Activated naive CD4-positive, alpha-beta T cell treated with anti-CD3 and anti-CD28 coated beads for 36 hours (primary cell): ENCODE measurements around the gene SPON1. TPM values are rescaled to one million over a fixed set of nuclear protein-coding genes. Genes with fewer than 3 reads are reported as not detected.

Source experiments
- CTCF ChIA-PET: fragments of 350-600 bp; sonication (Branson Sonifier 250); formaldehyde crosslinking; loops from one replicate; lab custom pipeline; 2021; ENCODE audit warnings: antibody characterized with exemption; lab: Charles Lee
- DNase-seq: peaks from one replicate; pipeline ENCODE4 v3.0.0-alpha.2; 2020
- H3K27ac Mint-ChIP-seq: one replicate; pipeline ENCODE4 v1.8.0; 2021; ENCODE audit warnings: mild to moderate bottlenecking, mixed read lengths
- H3K27me3 Mint-ChIP-seq: one replicate; pipeline ENCODE4 v1.8.0; 2021; ENCODE audit warnings: low read depth, mixed read lengths
- H3K36me3 Mint-ChIP-seq: one replicate; pipeline ENCODE4 v1.8.0; 2021; ENCODE audit warnings: low read depth, mixed read lengths
- H3K4me1 Mint-ChIP-seq: one replicate; pipeline ENCODE4 v1.8.0; 2021; ENCODE audit warnings: low read depth, mixed read lengths
- H3K4me3 Mint-ChIP-seq: one replicate; pipeline ENCODE4 v1.8.0; 2021; ENCODE audit warnings: mild to moderate bottlenecking, moderate library complexity, mixed read lengths
- H3K9me3 Mint-ChIP-seq: one replicate; pipeline ENCODE4 v1.8.0; 2021; ENCODE audit warnings: mixed read lengths
- intact Hi-C: fragments of 100-400 bp; cut with micrococcal nuclease; formaldehyde crosslinking; loops from one replicate; pipeline ENCODE4 v1.15.1; 2023
- total RNA-seq, 2 experiments: library from RNA; stranded (reverse); gene quantifications; one replicate each; pipeline ENCODE4 v1.2.3, GENCODE V29; 2021

SPON1 gene
- total RNA-seq, 2 experiments from 2014 or later = 0.24 to 0.25 TPM

DNA sequence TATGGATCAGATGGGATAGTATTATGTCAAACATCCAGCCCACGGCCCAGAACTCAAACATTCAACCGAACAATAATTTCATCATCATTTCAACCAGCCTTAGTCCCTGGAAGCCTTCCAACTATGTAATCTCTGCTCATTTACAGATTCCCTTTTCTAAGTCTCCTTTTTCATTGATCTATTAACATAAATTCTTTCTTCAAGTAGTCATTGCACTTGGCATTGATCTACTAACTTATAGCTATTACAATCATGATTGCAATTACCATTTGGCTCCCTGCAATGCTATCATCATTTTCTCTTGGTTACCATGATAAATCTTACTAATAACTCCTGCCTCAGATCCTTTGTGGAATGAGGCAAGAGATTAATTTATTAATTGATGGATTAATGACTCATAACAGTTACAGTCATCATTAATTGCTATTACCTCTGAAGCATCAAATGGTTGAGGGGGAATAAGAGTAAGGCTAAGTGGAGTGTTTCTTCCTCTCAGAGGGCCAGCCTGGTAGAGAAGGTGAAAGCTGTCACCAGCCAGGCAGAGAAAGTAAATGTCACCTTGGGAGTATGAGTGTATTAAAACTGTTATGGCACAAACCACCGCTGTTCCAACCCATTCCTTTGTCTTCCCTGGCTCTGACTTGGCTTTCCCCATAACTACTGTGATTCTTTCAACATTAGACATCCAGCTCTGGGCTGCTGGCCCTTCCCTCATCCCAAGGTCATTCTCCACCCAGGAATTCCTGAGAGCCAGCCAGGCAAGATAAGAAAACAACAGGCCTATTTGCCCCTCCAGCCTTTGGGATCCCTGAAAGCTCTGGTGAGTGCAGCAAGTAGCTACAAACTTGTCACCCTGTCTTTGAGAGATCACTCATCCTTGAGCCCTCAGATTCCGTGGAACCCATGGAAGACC, 221.8 kb downstream of the SPON1 start:
- Mint-ChIP-seq H3K36me3 (peaks cover 2% of the 10 kb centered on the region), H3K4me3 (no peak overlapping the region), H3K27ac (no peak overlapping the region), H3K9me3 (no peaks in the 10 kb centered on the region), H3K4me1 (no peaks in the 10 kb centered on the region), H3K27me3 (no peaks in the 10 kb centered on the region)
- no peak for DNase-seq
- intact Hi-C loops = no loop called here
- CTCF ChIA-PET = interaction anchor here (0.5 to 1.0 kb wide), 2 partner anchors 9 to 64 kb away, joined by 3 to 4 read pairs; no protein-coding TSS in a partner anchor

DNA sequence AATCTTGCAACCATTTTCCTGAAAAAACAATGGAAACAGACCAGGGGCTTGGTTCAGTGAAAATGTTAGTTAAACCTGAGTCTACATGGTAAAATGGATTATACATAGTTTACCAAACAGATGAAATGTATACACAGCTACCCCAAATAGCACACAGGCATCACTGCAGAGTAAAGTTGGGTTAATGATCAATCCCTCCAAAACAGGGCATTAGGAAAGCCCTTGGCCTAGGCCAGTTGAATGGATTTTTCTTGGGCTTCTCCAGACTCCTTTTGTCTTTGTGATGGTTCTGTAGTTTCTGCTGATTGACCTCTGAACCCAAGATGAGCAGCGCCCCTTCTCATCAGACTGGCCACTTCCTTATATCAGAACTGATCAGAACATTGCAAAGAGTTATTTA, 222.9 kb downstream of the SPON1 start:
- DNase-seq = no peak
- CTCF ChIA-PET = interaction anchor here (0.6 to 1.0 kb wide), 2 partner anchors 63 to 764 kb away, joined by 3 to 4 read pairs; no protein-coding TSS in a partner anchor
- Mint-ChIP-seq H3K36me3 (peaks cover 2% of the 10 kb centered on the region), H3K9me3 (no peaks in the 10 kb centered on the region), H3K27me3 (no peaks in the 10 kb centered on the region), H3K27ac (no peak overlapping the region), H3K4me1 (no peaks in the 10 kb centered on the region), H3K4me3 (no peak overlapping the region)
- intact Hi-C loops = no loop called here

DNA sequence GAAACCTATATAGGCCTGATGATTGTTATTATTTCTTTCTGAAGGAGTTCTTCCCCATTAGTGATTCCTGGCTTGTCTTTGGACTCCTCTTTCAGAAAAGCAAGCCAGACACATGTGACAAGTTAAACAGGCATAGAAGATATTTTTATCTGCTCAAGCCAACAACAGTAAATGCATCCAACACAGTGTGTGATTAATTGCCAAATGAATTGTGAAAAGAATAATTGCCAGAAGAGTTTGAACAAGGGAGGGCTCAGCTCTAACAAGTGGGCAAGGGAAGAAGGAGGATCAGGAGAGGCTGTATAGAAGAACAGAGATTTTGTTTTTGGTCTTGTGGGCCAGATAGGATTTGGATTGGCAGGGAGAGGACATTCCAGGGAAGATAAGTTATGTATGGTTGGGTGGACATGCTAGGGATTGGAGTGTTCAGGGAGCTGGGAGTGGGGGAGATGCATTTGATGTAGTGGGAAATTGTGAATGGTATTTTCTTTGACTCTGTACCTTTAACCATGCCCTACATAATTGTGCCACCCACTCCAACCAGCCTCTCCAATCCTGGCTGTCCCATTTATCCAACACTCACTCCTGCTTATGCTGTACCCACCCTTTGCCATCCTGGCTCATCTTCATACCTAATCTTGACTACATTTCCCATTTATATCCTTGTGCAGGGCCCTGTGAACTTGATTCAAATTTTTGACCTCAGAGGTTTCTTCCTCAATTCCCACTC, 223.7 kb downstream of the SPON1 start:
- peaks cover 2% of the 10 kb centered on the region for H3K36me3 Mint-ChIP-seq
- H3K4me3 Mint-ChIP-seq = no peak overlapping the region
- no peaks in the 10 kb centered on the region for H3K4me1 Mint-ChIP-seq
- no peak overlapping the region for H3K27ac Mint-ChIP-seq
- CTCF ChIA-PET = interaction anchor here (0.6 kb wide), 1 partner anchor 764 kb away, joined by 3 read pairs; no protein-coding TSS in a partner anchor
- intact Hi-C loops = no loop called here
- no peaks in the 10 kb centered on the region for H3K9me3 Mint-ChIP-seq
- DNase-seq = no peak
- H3K27me3 Mint-ChIP-seq = no peaks in the 10 kb centered on the region

DNA sequence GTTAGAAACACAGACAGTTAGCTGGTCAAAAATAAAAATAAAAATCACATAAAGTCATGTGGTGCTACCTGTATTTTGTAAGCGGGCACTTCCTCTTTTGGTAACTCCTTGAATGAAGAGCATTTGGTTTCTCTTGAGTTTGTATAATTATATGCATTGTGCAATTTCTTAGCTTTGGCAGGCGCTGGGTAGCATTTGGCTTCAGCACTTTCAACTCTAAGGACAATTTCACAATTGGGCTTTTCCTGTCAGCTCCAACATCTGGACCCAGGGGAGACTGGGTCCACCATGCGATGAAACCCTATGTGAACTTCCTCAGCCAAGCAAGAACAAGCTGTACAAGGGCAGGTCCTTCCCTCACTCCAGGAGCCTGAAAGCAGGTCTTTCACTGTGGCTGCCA, 227.4 kb downstream of the SPON1 start:
- H3K36me3 Mint-ChIP-seq = peaks cover 2% of the 10 kb centered on the region
- no peaks in the 10 kb centered on the region for H3K9me3 Mint-ChIP-seq
- intact Hi-C loops = no loop called here
- H3K27ac Mint-ChIP-seq = no peak overlapping the region
- H3K4me3 Mint-ChIP-seq = no peak overlapping the region
- H3K4me1 Mint-ChIP-seq = no peaks in the 10 kb centered on the region
- DNase-seq = no peak
- CTCF ChIA-PET = interaction anchor here (1.1 kb wide), 1 partner anchor 220 kb away, joined by 3 read pairs; no protein-coding TSS in a partner anchor
- no peaks in the 10 kb centered on the region for H3K27me3 Mint-ChIP-seq

DNA sequence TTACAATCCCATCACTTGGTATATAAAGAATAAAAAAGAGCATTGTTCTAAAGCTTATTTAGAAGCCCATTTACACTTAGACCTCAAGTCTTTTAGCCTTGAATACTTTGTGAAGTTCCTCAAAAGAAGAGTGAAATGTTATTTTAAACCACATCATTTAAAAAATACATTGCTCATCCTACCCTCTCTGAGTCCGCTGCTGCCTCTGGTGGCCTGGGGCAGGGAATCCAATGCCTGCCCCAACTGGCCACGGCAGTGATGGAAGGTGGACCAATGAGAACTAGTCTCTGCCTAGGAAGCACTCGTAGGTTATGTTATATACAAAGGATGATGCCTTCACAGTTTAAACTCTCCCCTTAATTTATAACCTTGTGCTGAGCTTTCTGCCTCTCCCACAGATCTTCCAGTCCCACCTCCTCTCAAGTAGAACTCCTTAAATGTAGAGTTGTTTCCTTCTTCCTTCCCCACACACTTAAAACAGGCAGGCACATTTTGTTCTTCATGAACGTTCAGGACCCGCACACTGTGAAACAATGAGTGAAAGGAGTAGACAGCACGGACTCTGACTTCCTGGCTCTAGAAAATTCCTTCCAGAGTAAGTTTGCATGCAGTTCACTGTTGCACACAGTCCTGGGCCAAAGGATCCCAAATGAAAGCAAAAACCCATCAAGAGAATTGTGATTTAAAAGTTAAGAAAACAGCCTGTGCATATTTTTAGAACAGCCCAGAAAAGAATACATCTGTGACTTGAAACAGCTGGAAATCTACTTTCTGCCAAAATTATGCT, 228.7 kb downstream of the SPON1 start:
- Mint-ChIP-seq H3K4me3 (no peak overlapping the region), H3K36me3 (peaks cover 2% of the 10 kb centered on the region), H3K9me3 (no peaks in the 10 kb centered on the region), H3K27ac (no peak overlapping the region), H3K4me1 (no peaks in the 10 kb centered on the region), H3K27me3 (no peaks in the 10 kb centered on the region)
- CTCF ChIA-PET = no interaction called here
- no peak for DNase-seq
- intact Hi-C loops = no loop called here

DNA sequence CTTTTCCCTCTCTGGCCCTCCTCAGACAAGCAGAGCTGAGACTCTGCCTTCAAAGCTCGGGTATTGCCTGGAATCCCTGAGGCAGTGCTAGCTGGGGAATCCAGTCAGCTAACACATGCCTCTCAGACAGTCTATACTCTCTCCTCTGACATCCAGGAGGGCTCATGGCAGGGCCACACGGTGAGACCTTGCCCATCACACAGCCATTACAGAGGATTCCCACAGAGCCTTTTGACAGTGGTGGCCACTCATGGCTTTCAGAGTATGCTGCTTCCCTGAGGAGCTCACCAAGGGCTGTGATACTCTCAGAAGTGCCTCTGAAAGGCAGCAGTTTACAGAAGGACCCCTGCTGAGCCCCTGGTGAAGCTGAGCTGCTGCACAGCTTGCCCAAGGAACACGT, 231.1 kb downstream of the SPON1 start:
- CTCF ChIA-PET = interaction anchor here (0.7 kb wide), 1 partner anchor 235 kb away, joined by 4 read pairs; no protein-coding TSS in a partner anchor
- no peaks in the 10 kb centered on the region for H3K36me3 Mint-ChIP-seq
- no peaks in the 10 kb centered on the region for H3K27me3 Mint-ChIP-seq
- H3K27ac Mint-ChIP-seq = no peak overlapping the region
- no peak overlapping the region for H3K4me3 Mint-ChIP-seq
- H3K4me1 Mint-ChIP-seq = no peaks in the 10 kb centered on the region
- intact Hi-C loops = no loop called here
- H3K9me3 Mint-ChIP-seq = no peaks in the 10 kb centered on the region
- DNase-seq = no peak

DNA sequence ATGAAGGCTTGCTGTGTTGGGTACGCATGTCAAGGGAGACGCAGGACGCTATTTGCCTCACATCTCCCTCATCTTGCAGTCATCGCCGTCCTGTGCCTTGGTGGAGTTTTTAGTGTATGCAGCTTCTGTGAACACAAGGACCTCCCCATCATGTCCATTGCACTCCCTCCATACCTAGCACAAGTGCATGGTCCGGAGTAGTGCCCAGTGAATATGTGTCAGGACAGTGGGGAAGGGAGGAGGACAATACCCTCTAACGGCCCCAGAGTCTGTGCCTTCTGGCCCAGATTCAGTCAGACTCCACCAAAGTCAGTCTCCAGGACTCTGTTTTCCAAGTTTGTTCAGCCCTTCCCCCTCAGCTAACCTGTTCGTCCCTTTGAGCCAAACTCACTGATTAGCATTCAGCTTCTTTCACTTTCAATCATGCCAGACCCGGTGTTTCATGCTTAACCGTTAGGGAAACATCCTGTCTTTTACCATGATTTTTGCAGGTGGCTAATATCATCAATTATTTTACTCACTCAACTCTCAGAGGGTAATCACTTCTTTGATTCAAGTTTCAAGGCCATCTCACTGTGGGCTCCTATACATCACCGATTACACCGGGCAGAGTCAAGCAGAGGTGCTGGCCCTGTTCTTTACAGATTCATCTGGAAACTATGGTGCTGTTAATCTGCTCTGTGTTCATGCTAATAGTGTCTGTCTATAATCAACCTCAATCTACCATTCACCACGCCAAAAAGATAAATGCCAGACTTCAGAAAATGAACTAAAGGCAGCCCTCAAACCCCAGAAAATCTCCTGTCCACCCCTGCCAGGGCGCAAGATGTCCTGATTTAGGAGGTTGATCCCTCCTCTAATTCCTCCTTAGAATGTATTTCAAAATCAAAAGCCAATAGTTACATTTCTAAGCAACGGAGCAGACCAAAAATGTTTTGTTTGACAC, 240.0 kb downstream of the SPON1 start:
- Mint-ChIP-seq H3K27me3 (no peaks in the 10 kb centered on the region), H3K27ac (no peak overlapping the region), H3K9me3 (peaks cover 1% of the 10 kb centered on the region), H3K36me3 (no peaks in the 10 kb centered on the region), H3K4me1 (peaks cover 2% of the 10 kb centered on the region), H3K4me3 (no peak overlapping the region)
- CTCF ChIA-PET = no interaction called here
- intact Hi-C loops = no loop called here
- no peak for DNase-seq

DNA sequence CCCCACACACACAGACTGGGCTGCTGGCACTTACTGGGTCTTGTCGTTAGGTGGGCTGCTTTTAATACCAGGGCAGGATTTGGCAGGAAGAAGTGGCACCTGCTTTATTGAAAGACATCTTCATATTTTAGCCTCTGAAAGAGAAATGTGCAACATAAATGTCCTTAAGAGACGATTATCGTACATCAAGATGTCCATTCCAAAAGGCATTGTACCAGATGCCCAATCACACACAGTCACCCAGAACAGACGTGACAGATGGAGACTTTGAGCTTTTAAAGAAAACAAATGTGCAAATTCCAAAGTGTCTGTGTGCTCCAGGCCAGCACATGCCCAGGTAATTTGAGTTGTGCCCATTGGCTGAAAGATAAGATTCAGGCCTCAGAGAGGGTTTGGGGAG, 240.8 kb downstream of the SPON1 start:
- CTCF ChIA-PET = no interaction called here
- Mint-ChIP-seq H3K4me3 (no peak overlapping the region), H3K27me3 (no peaks in the 10 kb centered on the region), H3K4me1 (peaks cover 2% of the 10 kb centered on the region), H3K36me3 (no peaks in the 10 kb centered on the region), H3K9me3 (peaks cover 1% of the 10 kb centered on the region), H3K27ac (no peak overlapping the region)
- no peak for DNase-seq
- intact Hi-C loops = no loop called here

DNA sequence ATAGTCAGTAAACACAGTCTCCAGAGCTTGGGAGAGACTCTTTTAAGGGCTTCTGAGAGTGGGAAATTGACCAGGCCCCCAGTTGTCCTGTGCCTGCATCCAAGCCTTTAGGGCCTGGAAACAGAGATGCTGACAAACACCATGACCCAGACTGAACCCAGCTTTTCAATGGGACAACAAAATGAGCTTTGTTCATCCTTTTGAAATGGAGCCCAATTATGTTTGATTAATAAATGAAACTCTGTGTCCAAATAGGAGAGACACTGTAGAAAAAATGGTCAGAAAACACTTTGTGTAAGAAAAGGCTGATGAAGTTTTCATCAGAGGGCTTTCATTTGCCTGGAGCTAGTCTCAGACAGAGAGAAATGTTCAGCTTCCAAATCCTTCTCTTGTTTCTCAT, 250.5 kb downstream of the SPON1 start:
- Mint-ChIP-seq H3K4me1 (no peaks in the 10 kb centered on the region), H3K27me3 (no peaks in the 10 kb centered on the region), H3K36me3 (no peaks in the 10 kb centered on the region), H3K4me3 (no peak overlapping the region), H3K27ac (no peak overlapping the region), H3K9me3 (no peaks in the 10 kb centered on the region)
- DNase-seq = no peak
- intact Hi-C loops = no loop called here
- CTCF ChIA-PET = interaction anchor here (0.6 to 1.1 kb wide), 4 partner anchors 37 to 256 kb away, joined by 3 to 5 read pairs (median 4); no protein-coding TSS in a partner anchor

DNA sequence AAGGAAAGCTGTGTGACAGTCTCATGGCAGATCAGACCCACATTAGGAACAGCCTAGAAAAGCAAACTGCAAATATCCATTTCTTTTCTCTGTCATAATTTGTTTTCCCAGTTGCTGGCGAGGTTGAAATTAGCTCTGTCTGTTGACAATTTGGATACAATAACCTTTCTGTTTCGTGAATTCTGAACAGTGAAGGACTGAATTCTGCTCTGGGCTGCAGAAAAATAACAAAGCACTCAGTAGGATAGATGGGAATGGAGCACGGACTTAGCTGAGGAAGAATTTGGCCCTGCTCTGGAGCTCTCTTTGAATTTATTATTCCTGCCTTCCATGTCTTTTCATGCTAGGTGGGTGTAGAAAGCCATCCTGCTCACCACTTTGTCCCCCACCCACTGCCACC, 256.2 kb downstream of the SPON1 start:
- intact Hi-C loops = no loop called here
- Mint-ChIP-seq H3K36me3 (no peaks in the 10 kb centered on the region), H3K27me3 (no peaks in the 10 kb centered on the region), H3K9me3 (no peaks in the 10 kb centered on the region), H3K27ac (no peak overlapping the region), H3K4me3 (no peak overlapping the region), H3K4me1 (no peaks in the 10 kb centered on the region)
- DNase-seq = no peak
- CTCF ChIA-PET = no interaction called here

DNA sequence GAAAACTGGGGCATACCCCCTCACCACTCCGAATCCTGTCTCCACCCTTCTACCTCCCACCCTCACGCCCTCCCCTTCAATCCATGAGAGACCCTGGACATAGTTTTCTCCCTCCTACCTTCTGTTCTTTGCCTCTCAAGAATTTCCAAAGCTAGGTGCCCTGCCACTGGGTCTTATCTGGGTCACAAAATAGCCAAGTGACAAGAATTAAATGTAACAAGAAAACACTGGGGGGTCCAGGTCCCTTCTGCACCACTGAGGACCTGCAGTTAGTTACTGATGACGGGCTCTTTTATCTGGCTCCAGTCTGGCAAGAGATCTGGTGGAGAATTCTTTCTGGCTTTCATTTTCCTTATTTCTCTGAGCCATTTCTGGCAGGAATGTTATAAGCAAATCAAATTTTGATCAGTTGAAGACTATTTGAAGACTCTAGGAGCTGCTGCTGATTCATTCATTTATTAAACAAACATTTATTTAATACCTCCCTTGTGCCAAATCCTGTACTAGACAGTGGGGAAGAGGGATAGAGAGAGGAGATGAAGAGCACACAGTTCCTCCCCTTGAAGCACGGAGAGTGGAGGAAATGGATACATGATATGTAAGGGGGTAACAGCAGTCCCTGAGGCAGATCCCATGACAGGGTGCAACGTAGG, 261.2 kb downstream of the SPON1 start:
- H3K4me3 Mint-ChIP-seq = no peak overlapping the region
- CTCF ChIA-PET = no interaction called here
- no peaks in the 10 kb centered on the region for H3K9me3 Mint-ChIP-seq
- intact Hi-C loops = no loop called here
- DNase-seq = no peak
- H3K27ac Mint-ChIP-seq = no peak overlapping the region
- H3K36me3 Mint-ChIP-seq = no peaks in the 10 kb centered on the region
- no peaks in the 10 kb centered on the region for H3K4me1 Mint-ChIP-seq
- no peaks in the 10 kb centered on the region for H3K27me3 Mint-ChIP-seq
